ENCODE results near the gene CALB2.

DNA sequence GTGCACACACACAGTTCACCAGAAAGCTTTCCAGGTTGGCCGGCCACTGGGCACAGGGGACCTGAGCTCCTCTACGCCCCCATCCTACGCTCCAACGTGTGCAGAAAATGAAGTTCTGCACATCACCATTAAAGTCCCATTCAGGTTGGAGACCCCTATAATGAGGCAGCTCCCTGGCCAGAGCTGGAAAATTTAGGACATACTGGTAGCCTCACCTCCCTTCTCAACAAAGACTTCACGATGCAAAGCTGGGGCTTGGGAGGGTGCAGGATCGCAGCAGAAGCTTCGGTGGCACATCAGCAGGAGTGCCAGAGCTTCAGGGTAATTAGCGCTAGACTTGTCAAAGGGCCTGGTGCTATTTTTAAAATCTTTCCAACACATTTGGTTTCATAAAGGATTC is 15.4 kb upstream of the CALB2 start:
- no peak for TF ChIP-seq CTCF (IDR thresholded peaks at IDR 0.05)
- TF ChIP-seq EZH2 (IDR thresholded peaks at IDR 0.05; ENCODE audit: borderline replicate concordance, insufficient read depth, low read depth, low read length, poor library complexity, severe bottlenecking): no peak
